DND-41 (cell line): Measurements from ENCODE around the gene PATE3.

Source experiments
- ATAC-seq: fragments of 200-7000 bp; cut with Tn5 transposase; 3 replicates; pipeline ENCODE4 v1.9.1; 2021; ENCODE audit warnings: low read depth; ENCODE audit not compliant: insufficient read depth
- DNase-seq: peaks from one replicate; pipeline ENCODE4 v3.0.0-alpha.2; 2020
- H2AFZ ChIP-seq: 2 replicates; pipeline ENCODE4 v1.6.0; 2012; ENCODE audit warnings: low read depth, low read length
- H3K27ac ChIP-seq: 2 replicates; pipeline ENCODE4 v1.5.1; 2012; ENCODE audit warnings: low read length, inconsistent platforms
- H3K27me3 ChIP-seq: fragments of 200-600 bp; sonication (generic); 2 replicates; pipeline ENCODE4 v1.6.0; 2012; ENCODE audit warnings: low read length, mild to moderate bottlenecking, inconsistent platforms; ENCODE audit not compliant: insufficient read depth, poor library complexity
- H3K36me3 ChIP-seq: 2 replicates; pipeline ENCODE4 v1.5.1; 2012; ENCODE audit warnings: low read length, inconsistent platforms; ENCODE audit not compliant: insufficient read depth
- H3K4me1 ChIP-seq: 2 replicates; pipeline ENCODE4 v1.5.1; 2012; ENCODE audit warnings: mild to moderate bottlenecking, low read length; ENCODE audit not compliant: insufficient read depth
- H3K4me2 ChIP-seq: 2 replicates; pipeline ENCODE4 v1.6.0; 2012; ENCODE audit warnings: mild to moderate bottlenecking, moderate library complexity, low read length, inconsistent platforms; ENCODE audit not compliant: insufficient read depth
- H3K4me3 ChIP-seq, 2 experiments: fragments of 200-600 bp in 1 of 2; shearing (Covaris generic) in 1 of 2; 2 replicates each; pipeline ENCODE4 v1.5.1; 2012 to 2016; ENCODE audit warnings: inconsistent platforms in 2 of 2, low read length in 2 of 2, mild to moderate bottlenecking in 2 of 2, low read depth in 1 of 2, moderate library complexity in 1 of 2
- H3K79me2 ChIP-seq: 2 replicates; pipeline ENCODE4 v1.6.0; 2012; ENCODE audit warnings: low read length, inconsistent platforms; ENCODE audit not compliant: insufficient read depth
- H3K9ac ChIP-seq: 2 replicates; pipeline ENCODE4 v1.6.0; 2012; ENCODE audit warnings: low read depth, mild to moderate bottlenecking, inconsistent platforms, low read length, moderate library complexity
- H3K9me3 ChIP-seq: 2 replicates; pipeline ENCODE4 v1.5.1; 2012; ENCODE audit warnings: low read length, moderate library complexity, mild to moderate bottlenecking, inconsistent platforms; ENCODE audit not compliant: insufficient read depth, severe bottlenecking
- H4K20me1 ChIP-seq: 2 replicates; pipeline ENCODE4 v1.6.0; 2012; ENCODE audit warnings: low read length; ENCODE audit not compliant: insufficient read depth
- CTCF ChIP-seq: IDR thresholded peaks from 2 replicates; pipeline ENCODE4 v1.5.1; 2012; ENCODE audit warnings: borderline replicate concordance, low read length, moderate library complexity, mild to moderate bottlenecking; ENCODE audit not compliant: poor library complexity, severe bottlenecking; ENCODE audit errors: extremely low read depth
- EZH2 ChIP-seq: IDR thresholded peaks from 3 replicates; pipeline ENCODE4 v1.6.1; 2012; ENCODE audit warnings: borderline replicate concordance, low read depth, mild to moderate bottlenecking, moderate library complexity, low read length, inconsistent platforms; ENCODE audit not compliant: severe bottlenecking

Gene PATE3

DNA sequence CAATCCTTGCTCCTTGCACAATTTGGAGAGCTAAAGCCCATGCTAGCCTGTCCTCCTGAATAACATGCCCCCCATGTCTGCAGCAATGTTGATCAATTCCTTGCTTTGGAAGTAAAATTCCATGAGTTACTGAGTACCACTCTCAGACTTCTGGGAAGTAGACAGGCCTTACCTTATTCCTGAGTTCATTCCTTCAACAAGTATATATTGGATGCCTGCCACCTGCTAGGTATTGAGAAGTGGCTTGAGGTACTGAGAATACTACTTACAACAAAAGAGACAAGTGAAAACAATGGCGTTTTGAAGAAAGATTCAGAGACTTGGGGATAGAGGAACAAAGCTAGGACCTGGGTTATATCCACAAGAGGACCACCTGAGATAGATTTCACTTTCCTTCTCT lies 21.7 kb upstream of the PATE3 start:
- H3K9ac ChIP-seq = no peak overlapping the region
- no peak for TF ChIP-seq CTCF
- no peak for TF ChIP-seq EZH2
- H3K4me1 ChIP-seq = no peaks in the 10 kb centered on the region
- no peak overlapping the region for H3K27ac ChIP-seq
- H3K79me2 ChIP-seq = no peaks in the 10 kb centered on the region
- peaks cover 29% of the 10 kb centered on the region for H3K27me3 ChIP-seq
- no peaks in the 10 kb centered on the region for H3K9me3 ChIP-seq
- no peaks in the 10 kb centered on the region for H4K20me1 ChIP-seq
- H3K4me3 ChIP-seq = no peak overlapping the region
- no peaks in the 10 kb centered on the region for H3K36me3 ChIP-seq
- no peak overlapping the region for H3K4me2 ChIP-seq
- no peak for ATAC-seq
- no peak overlapping the region for H2AFZ ChIP-seq
- DNase-seq = no peak

DNA sequence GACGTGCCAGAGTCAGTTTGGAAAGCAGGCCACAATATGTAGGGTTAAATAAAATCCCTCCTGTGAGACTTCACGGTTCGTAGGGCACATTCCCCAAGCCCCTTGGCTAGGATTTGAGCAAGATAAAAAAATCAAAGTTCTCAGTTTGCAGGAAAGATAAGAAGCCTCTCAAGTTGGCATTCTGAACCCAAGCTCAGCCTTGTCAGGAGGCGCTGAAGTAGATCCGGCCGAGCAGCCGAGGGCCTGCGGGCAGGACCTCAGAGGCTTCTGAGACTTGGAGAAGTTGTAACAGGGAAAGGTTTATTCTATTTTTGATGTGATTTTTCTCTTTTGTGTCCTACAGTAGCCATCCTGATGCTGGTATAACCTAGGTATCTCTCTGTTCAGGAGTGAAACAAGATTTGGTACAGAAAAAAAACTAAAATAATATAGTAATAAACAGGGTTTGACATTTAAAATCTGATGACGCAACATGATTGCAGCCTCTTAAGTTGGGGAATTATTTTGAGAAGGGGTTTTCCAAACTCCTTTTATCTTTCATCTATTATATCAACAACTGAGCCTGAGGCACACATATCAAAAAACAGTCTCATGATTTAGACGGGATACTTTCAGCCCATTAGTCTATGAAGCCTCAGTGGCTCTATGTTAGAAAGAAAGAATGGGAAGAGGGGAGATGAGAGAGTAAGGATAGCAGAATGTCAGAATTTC lies 19.4 kb upstream of the PATE3 start:
- Histone ChIP-seq H3K27ac (no peak overlapping the region), H3K36me3 (no peaks in the 10 kb centered on the region), H3K79me2 (no peaks in the 10 kb centered on the region), H4K20me1 (no peaks in the 10 kb centered on the region), H3K9ac (no peak overlapping the region), H3K4me1 (no peaks in the 10 kb centered on the region), H3K4me2 (no peak overlapping the region), H3K9me3 (no peaks in the 10 kb centered on the region), H2AFZ (no peak overlapping the region), H3K27me3 (peaks cover 24% of the 10 kb centered on the region), H3K4me3 (no peak overlapping the region)
- ATAC-seq = no peak
- no peak for TF ChIP-seq EZH2
- no peak for DNase-seq

DNA sequence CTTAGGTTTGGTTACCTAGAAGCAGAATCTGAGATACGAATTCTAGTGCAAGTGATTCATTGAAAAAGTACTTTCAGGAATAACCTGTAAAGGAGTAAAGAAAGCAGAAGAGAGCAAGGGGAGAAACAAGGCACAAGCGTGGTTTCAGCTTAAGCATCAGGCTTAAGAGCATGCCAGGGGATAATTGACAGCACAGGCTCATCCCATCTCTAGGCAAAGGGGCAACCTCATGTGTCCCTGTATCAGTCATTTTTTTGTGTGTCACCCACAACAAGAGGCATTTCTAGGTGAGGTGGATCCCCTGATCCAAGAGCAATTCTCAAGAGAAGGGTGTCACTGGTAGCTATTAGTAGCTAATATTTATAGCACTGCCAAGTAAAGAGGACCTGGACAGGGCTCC lies 17.3 kb upstream of the PATE3 start:
- Histone ChIP-seq H3K79me2 (no peaks in the 10 kb centered on the region), H3K9ac (no peak overlapping the region), H3K4me3 (no peak overlapping the region), H3K4me1 (no peaks in the 10 kb centered on the region), H3K27ac (no peak overlapping the region), H2AFZ (no peak overlapping the region), H4K20me1 (no peaks in the 10 kb centered on the region), H3K27me3 (peaks cover 8% of the 10 kb centered on the region), H3K36me3 (no peaks in the 10 kb centered on the region), H3K9me3 (no peaks in the 10 kb centered on the region), H3K4me2 (no peak overlapping the region)
- TF ChIP-seq CTCF (no peak), EZH2 (no peak)
- ATAC-seq (no peak), DNase-seq (no peak)

DNA sequence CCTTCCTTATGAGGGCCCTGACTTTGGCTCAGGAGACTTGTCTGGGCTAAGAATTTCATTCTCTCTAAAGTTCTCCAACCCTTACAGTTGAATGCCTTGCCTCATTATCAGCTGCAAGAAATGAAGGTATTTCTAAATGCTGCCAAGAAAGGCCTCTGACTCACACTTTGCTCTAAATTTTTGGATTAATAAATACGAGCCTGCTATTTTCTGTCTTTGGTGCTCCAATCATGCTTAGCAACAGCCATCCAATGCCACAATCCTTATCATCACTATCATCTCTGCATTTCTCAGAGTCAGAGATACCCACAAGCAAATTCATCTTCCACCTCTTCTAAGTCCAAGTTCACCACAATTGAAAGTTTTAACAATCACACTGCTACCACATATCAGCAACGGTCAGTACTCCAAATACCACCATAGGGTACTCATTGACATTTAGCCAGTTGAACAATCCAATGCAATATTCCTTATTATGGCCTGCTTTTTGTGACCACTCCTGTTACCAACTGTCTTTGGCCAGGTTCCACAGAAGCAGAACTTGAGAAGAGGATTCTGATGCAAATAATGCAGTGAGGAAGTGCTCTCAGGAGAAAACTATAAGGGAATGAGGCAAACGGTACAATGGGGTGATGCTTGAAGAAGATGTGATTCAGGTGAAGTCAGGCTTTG lies 15.0 kb upstream of the PATE3 start:
- no peak for DNase-seq
- Histone ChIP-seq H3K4me3 (no peak overlapping the region), H3K27ac (no peak overlapping the region)

More for the DNA sequence above, 15.0 kb upstream of the PATE3 start:
- no peak overlapping the region for H3K4me2 ChIP-seq
- no peak for ATAC-seq
- H3K9ac ChIP-seq = no peak overlapping the region
- H3K4me1 ChIP-seq = no peaks in the 10 kb centered on the region
- TF ChIP-seq EZH2 = no peak
- no peak for TF ChIP-seq CTCF
- H3K79me2 ChIP-seq = no peaks in the 10 kb centered on the region
- no peak overlapping the region for H2AFZ ChIP-seq
- H3K36me3 ChIP-seq = no peaks in the 10 kb centered on the region
- H3K27me3 ChIP-seq = peaks cover 4% of the 10 kb centered on the region
- no peaks in the 10 kb centered on the region for H3K9me3 ChIP-seq
- no peaks in the 10 kb centered on the region for H4K20me1 ChIP-seq
